ENCODE results near the gene RABGAP1L.
"Not testable (repeated sequence)": the region's sequence is repeated elsewhere in the genome, so short reads cannot be mapped to it uniquely, and the experiment has no call there.

RABGAP1L gene

DNA sequence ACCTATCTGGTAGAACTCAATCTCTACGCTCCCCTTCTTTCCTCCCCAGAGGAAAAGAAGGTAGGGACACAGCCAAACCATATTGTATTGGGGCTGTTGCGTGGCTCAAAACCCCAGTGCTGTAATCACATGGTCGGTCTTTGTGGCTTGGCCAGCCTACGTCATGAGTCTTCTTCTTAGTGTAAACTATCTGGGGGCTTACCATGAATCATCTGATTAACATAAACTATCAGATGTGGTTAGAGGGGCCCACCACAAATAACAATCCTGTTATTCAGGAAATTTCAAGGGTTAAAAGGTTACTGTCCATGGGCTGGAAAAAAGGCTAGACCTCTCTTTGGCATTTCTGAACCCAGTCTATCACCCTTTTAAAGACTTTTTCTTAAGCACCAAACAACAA lies 238.9 kb downstream of the RABGAP1L start:
- DNase-seq = no peak

DNA sequence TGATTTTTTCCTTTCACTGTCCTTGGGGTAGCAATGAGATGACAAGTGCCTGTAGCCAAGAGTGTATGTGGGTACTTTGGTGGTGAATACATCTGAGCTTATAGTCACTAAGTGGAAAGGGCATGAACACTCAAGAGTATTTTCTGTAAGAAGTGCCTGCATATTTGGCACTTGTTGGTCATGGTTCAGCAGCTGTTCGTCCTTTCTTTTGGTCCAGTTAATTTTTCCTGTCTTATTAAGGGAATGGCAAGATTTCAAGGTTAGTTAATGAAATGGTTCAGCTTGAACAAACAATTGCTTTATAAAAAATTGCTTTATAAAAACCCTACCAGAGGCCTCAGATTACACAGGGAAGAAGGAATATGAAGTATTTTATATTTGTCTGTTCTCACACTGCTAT lies 239.9 kb downstream of the RABGAP1L start:
- no peak for DNase-seq

DNA sequence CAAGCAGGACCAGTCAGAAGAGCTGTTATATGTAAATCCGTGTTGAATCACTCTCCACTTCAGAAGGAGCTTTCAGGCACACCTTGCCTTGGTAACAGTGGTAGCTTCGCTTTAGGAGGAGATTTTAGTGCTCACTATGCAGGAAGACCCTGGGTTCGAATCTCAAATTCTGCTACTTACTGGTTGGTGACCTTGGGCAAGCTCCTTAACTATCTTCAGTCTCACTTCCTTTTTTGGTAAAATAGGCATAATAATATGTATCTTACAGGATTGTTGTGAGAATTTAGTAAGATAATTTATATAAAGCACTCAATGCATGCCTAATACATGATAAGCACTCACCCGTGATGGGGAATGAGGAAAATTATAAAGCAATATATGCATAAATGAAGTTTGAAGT lies 241.8 kb downstream of the RABGAP1L start:
- DNase-seq = no peak

DNA sequence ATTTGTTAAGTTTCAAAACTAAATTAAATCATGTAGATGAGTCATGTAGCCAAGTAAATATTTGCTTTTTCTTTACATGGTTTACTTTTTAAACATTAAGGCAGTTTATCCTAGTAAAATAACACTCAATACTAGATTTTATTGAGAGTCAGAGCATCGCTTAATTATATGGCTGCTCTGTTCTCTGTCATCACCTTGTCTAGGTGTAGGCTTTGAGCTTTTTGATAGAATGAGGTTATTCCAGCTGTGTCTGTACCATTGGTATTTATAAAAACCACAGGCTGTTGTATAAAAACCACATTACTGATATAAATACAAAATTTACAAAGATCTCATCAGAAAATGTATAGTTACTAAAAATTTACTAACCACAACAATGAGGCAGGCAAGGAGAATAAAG lies 245.9 kb downstream of the RABGAP1L start:
- no peak for DNase-seq

DNA sequence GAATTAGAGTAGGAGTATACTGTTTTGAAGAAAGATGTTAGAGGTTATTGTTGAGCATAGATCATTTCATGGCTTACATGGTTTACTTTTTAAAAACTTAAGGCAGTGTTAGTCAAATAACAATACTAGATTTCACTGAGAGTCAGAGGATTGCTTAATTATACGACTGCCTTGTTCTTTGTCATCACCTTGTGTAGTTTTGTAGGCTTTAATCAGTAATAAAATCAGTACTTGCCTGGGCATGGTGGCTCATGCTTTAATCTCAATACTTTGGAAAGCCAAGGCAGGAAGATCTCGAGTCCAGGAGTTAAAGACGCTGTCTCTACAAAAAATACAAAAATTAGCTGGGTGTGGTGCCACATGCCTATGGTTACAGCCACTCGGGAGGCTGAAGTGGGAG lies 247.1 kb downstream of the RABGAP1L start:
- no peak for DNase-seq

DNA sequence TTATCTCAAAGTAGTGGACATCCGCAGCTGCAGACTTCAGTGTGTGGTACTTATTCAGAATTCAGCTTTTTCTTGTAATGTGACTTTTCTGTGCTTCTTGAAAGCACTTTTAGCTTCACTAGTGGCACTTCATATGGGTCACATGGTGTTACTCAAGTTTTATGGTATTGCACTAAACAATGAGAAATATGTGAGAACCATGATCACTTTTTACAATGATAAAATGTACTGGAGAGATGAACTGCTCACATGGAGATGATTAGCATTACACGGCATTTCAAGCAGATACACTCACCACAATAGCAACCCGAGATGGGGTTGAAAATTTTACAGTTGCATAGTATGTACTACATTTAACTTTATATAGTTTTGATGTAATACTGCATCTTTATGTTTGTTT lies 248.3 kb downstream of the RABGAP1L start:
- DNase-seq = no peak

- DNase-seq = no peak
Observed at GRCh38 chr1:174408146-174408545, 248.8 kb downstream of the RABGAP1L start.

GRCh38 chr1:174409801-174410200 lies 250.5 kb downstream of the RABGAP1L start:
- not testable (repeated sequence) for DNase-seq

DNA sequence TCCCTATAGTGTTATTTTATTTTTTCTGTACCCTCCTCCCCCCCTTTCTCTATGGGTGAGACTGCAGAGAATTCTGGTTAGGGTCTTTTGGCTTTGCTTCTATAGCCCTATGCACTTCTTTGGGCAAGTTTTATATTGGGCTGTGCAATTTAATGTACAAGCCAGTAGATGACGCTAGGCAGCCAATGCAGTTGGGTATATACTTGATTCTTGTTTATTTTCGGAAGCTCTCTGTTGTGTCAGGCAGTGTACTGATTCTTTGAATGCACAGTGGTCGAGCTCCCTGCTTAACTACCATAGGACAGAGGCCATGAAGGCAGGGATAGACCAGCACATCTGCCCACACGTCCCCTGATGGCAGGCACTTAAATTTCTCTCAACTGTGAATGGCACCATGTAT lies 254.3 kb downstream of the RABGAP1L start:
- DNase-seq = no peak

GRCh38 chr1:174414203-174414602 lies 254.9 kb downstream of the RABGAP1L start:
- no peak for DNase-seq

- DNase-seq = no peak
Observed at GRCh38 chr1:174415506-174415905, 256.2 kb downstream of the RABGAP1L start.

DNA sequence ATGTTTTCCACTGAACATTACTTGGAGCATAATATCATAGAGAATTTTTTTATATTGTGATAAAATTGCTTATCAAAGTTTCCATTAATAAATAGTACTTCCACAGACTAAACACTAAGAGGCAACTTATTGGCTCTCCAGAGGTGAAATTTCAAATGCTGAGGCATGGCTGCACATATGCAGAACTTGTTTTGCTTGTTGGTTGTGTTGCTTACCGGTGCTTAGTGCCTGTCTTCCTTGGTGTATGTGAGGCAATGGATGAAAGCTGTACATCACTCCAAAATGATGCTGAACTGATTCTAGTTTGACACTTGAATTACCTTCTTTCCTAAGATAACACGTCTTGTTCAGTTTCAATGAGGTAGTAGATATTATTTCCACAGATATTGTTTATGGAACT lies 258.6 kb downstream of the RABGAP1L start:
- DNase-seq = no peak

- DNase-seq = no peak
Observed at GRCh38 chr1:174425121-174425520, 265.8 kb downstream of the RABGAP1L start.

- DNase-seq = no peak
Observed at GRCh38 chr1:174426153-174426552, 266.8 kb downstream of the RABGAP1L start.

DNA sequence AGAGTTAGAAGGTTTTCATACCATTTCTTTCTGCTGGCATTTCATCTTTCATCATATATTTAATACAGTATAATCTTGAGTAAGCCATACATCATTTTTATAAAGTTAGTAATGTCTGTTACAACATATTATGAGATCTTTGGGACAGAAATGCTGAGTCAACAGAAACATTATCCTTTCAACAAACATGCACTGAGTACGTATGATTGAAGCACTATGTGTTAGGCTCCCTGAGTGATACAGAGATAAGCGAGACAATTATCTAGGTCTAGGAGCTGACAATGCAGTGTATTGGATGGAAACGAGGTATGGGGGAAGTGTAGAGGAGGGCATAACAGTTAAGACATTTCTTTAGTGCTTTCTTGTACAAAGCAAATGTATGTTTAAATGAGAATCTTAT lies 268.7 kb downstream of the RABGAP1L start:
- DNase-seq = no peak

DNA sequence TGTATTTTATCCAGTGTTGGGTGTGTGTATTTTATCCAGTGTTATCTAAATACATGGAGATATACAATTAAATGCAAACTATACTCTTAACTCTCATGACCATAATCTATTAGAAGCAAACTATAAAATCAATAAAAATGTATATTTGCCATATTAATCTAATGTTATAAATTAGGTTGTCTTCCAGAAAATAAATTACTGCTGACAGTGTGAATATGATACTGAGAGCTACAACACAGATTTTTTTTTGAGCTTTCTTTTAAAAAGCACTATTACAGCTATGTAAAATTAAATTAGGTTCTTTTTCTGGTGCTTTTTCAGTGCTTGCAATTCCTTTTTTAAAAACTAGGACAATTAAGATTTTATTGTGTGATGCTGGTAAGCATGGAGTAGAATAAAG lies 269.4 kb downstream of the RABGAP1L start:
- DNase-seq = no peak

GRCh38 chr1:174433451-174433850 lies 274.1 kb downstream of the RABGAP1L start:
- DNase-seq = no peak

- DNase-seq = no peak
Observed at GRCh38 chr1:174445351-174445750, 286.0 kb downstream of the RABGAP1L start.

- DNase-seq = no peak
Observed at GRCh38 chr1:174445817-174446216, 286.5 kb downstream of the RABGAP1L start.

DNA sequence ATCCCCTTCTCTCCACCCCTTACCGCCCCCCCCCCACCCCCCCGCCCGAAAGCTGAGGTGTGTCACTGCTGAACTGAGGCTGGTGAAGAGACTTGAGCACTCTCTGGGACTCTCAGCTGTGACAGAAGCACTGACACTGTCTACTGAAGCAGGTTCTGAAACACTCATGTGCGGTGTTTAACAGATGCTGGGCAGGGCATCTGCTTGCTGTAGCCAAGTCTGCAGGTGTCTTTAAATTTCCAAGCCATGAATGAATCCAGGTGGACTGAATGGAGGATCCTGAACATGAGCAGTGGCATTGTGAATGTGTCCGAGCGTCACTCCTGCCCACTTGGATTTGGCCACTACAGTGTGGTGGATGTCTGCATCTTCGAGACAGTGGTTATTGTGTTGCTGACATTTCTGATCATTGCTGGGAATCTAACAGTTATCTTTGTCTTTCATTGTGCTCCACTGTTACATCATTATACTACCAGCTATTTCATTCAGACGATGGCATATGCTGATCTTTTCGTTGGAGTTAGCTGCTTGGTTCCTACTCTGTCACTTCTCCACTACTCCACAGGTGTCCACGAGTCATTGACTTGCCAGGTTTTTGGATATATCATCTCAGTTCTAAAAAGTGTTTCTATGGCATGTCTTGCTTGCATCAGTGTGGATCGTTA lies 288.7 kb downstream of the RABGAP1L start, which contains the start of gene GPR52:
GPR52 (plus strand) TSS at position 99 of the 665 bp plus-strand sequence; CDS start at position 247, 148 bp downstream.
- no peak for DNase-seq

DNA sequence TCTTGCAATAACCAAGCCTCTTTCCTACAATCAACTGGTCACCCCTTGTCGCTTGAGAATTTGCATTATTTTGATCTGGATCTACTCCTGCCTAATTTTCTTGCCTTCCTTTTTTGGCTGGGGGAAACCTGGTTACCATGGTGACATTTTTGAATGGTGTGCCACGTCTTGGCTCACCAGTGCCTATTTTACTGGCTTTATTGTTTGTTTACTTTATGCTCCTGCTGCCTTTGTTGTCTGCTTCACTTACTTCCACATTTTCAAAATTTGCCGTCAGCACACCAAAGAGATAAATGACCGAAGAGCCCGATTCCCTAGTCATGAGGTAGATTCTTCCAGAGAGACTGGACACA lies 289.2 kb downstream of the RABGAP1L start:
- no peak for DNase-seq

DNA sequence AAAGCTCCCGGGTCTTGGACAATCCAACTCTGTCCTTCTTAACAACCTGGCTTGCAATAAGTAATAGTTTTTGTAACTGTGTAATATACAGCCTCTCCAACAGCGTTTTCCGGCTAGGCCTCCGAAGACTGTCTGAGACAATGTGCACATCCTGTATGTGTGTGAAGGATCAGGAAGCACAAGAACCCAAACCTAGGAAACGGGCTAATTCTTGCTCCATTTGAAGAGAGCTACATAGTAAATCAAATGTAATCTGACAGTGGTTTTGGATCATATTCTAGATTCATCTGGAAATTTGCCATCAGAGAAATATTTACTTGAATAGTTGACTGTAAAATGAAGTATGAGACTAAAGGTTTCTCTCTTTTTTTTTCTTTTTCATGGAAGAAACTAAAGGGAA lies 289.7 kb downstream of the RABGAP1L start:
- DNase-seq = no peak

GRCh38 chr1:174451408-174451807 lies 292.1 kb downstream of the RABGAP1L start:
- DNase-seq = no peak

DNA sequence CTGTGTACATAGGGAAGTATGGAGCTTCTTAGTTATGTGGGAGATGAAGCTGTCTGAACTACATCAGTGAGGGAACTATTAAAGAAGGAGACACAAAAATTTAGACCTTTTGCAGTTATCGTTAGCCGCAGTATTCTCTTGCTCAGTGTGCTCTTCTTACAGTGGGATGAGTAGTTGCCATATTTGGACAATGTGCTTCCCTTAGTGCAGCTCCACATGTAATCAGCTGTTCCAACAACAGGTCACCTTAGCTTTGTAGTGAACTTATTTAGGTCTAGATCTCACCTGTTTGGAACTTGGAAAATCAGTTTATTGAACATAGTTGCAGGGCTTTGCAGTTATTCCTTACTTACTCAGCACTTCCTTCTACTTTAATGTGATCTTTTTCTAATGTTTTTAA lies 306.5 kb downstream of the RABGAP1L start:
- DNase-seq = no peak

DNA sequence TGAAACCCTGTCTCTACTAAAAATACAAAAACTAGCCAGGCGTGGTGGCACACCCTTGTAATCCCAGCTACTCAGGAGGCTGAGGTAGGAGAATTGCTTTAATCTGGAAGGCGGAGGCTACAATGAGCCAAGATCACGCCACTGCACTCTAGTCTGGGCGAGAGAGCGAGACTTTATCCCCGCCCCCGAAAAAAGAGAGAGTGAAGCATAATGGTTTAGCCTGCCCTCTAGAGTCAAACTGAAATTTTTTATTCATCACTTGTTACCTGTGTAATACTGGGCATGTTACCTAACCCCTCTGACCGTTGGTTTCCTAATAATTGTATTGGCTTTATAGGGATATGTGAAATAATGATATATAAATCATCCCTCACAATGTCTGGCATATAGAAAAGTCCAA lies 307.3 kb downstream of the RABGAP1L start:
- DNase-seq = no peak

- DNase-seq = no peak
Observed at GRCh38 chr1:174469052-174469451, 309.7 kb downstream of the RABGAP1L start.
